NCI-H748 (cell line): ENCODE measurements around the gene ANKHD1.
"Not testable (repeated sequence)": the region's sequence is repeated elsewhere in the genome, so short reads cannot be mapped to it uniquely, and the experiment has no call there.

ENCODE experiments used
- DNase-seq: peaks from one replicate; lab custom pipeline; 2025; ENCODE audit not compliant: unreplicated experiment; lab: John Stamatoyannopoulos, UW

The ANKHD1 gene

GRCh38 chr5:140421375-140421774, 19.7 kb downstream of the ANKHD1 start:
- DNase-seq: not testable (repeated sequence)

GRCh38 chr5:140423609-140424008, 22.0 kb downstream of the ANKHD1 start:
- no peak for DNase-seq

- DNase-seq: no peak
Measured at GRCh38 chr5:140424135-140424534, 22.5 kb downstream of the ANKHD1 start.

GRCh38 chr5:140427726-140428125, 26.1 kb downstream of the ANKHD1 start:
- DNase-seq: not testable (repeated sequence)

- DNase-seq: no peak
Measured at GRCh38 chr5:140429724-140430123, 28.1 kb downstream of the ANKHD1 start.

- DNase-seq: no peak
Measured at GRCh38 chr5:140432212-140432611, 30.6 kb downstream of the ANKHD1 start.

- DNase-seq: no peak
Measured at GRCh38 chr5:140432916-140433315, 31.3 kb downstream of the ANKHD1 start.

- DNase-seq: not testable (repeated sequence)
Measured at GRCh38 chr5:140457368-140457767, 55.7 kb downstream of the ANKHD1 start.

GRCh38 chr5:140466981-140467742, 65.5 kb downstream of the ANKHD1 start:
- no peak for DNase-seq

- DNase-seq: no peak
Measured at GRCh38 chr5:140468188-140468587, 66.6 kb downstream of the ANKHD1 start.

GRCh38 chr5:140469259-140469658, 67.6 kb downstream of the ANKHD1 start:
- no peak for DNase-seq

- DNase-seq: no peak
Measured at GRCh38 chr5:140480310-140481014, 78.8 kb downstream of the ANKHD1 start.

GRCh38 chr5:140481758-140482157, 80.1 kb downstream of the ANKHD1 start:
- no peak for DNase-seq

GRCh38 chr5:140483055-140483454, 81.4 kb downstream of the ANKHD1 start:
- DNase-seq: no peak

GRCh38 chr5:140488141-140488540, 86.5 kb downstream of the ANKHD1 start:
- DNase-seq: not testable (repeated sequence)

GRCh38 chr5:140488914-140489313, 87.3 kb downstream of the ANKHD1 start:
- no peak for DNase-seq

- DNase-seq: no peak
Measured at GRCh38 chr5:140497897-140498296, 96.3 kb downstream of the ANKHD1 start.

GRCh38 chr5:140498591-140498990, 97.0 kb downstream of the ANKHD1 start:
- no peak for DNase-seq

- DNase-seq: no peak
Measured at GRCh38 chr5:140502834-140503233, 101.2 kb downstream of the ANKHD1 start.

GRCh38 chr5:140509898-140510297, 108.3 kb downstream of the ANKHD1 start:
- DNase-seq: peak; percentile 82

GRCh38 chr5:140513124-140513523, 111.5 kb downstream of the ANKHD1 start:
- DNase-seq: no peak

- DNase-seq: no peak
Measured at GRCh38 chr5:140524003-140524402, 122.4 kb downstream of the ANKHD1 start.
